Measurements from ENCODE around the gene GOLGA8T. TPM values are rescaled to one million over a fixed set of nuclear protein-coding genes. Genes with fewer than 3 reads are reported as not detected.
"Not testable (repeated sequence)": the region's sequence is repeated elsewhere in the genome, so short reads cannot be mapped to it uniquely, and the experiment has no call there.

Gene GOLGA8T

GRCh38 chr15:30192892-30193291 is 58.0 kb downstream of the GOLGA8T start:
- WGBS, 2 donors (ENCODE audit: extremely low coverage in 2 of 2, insufficient read length in 2 of 2, insufficient replicate concordance in 1 of 2), result no CpG with 5 or more reads among the region's 9 CpGs
- H3K36me3 ChIP-seq (replicated peaks in 1 of 2; ENCODE audit: control insufficient read depth in 2 of 2, insufficient read depth in 2 of 2, low read length in 2 of 2); H2BK12ac ChIP-seq (ENCODE audit: low read length); H3K9ac ChIP-seq (ENCODE audit: low read depth, low read length, poor library complexity); H3K4me1 ChIP-seq (ENCODE audit: control insufficient read depth in 2 of 2, insufficient read depth in 1 of 2, low read depth in 1 of 2, low read length in 2 of 2); H2AFZ ChIP-seq (ENCODE audit: low read length); H3K4me3 ChIP-seq (ENCODE audit: low read length in 2 of 2); H3K4ac ChIP-seq (ENCODE audit: low read length); H3K23ac ChIP-seq (ENCODE audit: low read depth, low read length, poor library complexity); DNase-seq (ENCODE audit: low spot score); H4K8ac ChIP-seq (ENCODE audit: low read depth, low read length); H3K27me3 ChIP-seq (ENCODE audit: control insufficient read depth in 3 of 3, insufficient read depth in 3 of 3, low read depth in 1 of 3, low read length in 3 of 3); H3K4me2 ChIP-seq (ENCODE audit: insufficient read depth, low read length, poor library complexity, severe bottlenecking); H3K14ac ChIP-seq (ENCODE audit: low read length); H2BK120ac ChIP-seq (ENCODE audit: low read depth, low read length); H2BK5ac ChIP-seq (ENCODE audit: low read length); H3K18ac ChIP-seq (ENCODE audit: low read length); H3K9me3 ChIP-seq (replicated peaks in 1 of 2; ENCODE audit: control insufficient read depth in 2 of 2, insufficient read depth in 1 of 2, low read depth in 1 of 2, low read length in 2 of 2); H3K27ac ChIP-seq (replicated peaks; ENCODE audit: low read length); H4K91ac ChIP-seq (ENCODE audit: low read depth, low read length, poor library complexity); H3K79me1 ChIP-seq (ENCODE audit: low read depth, low read length); H2BK15ac ChIP-seq (ENCODE audit: low read length); H2AK5ac ChIP-seq (ENCODE audit: low read depth, low read length): not testable (repeated sequence)

Small RNAs within 50 kb of the gene (small RNA-seq; reads per million reads assigned to genes)
- gene AC120045.2 (ENCODE audit: insufficient read depth) (not detected), gene RF00096 (ENCODE audit: insufficient read depth) (not detected), gene RN7SL469P (ENCODE audit: insufficient read depth) (not detected), gene RN7SL673P (ENCODE audit: insufficient read depth) (not detected)
